ENCODE measurements around the gene KIAA0513. TPM values are rescaled to one million over a fixed set of nuclear protein-coding genes. Genes with fewer than 3 reads are reported as not detected.

The KIAA0513 gene
- total and polyA plus RNA-seq, 10 donors: 1.7 to 30.0 (median 21.9) TPM

DNA sequence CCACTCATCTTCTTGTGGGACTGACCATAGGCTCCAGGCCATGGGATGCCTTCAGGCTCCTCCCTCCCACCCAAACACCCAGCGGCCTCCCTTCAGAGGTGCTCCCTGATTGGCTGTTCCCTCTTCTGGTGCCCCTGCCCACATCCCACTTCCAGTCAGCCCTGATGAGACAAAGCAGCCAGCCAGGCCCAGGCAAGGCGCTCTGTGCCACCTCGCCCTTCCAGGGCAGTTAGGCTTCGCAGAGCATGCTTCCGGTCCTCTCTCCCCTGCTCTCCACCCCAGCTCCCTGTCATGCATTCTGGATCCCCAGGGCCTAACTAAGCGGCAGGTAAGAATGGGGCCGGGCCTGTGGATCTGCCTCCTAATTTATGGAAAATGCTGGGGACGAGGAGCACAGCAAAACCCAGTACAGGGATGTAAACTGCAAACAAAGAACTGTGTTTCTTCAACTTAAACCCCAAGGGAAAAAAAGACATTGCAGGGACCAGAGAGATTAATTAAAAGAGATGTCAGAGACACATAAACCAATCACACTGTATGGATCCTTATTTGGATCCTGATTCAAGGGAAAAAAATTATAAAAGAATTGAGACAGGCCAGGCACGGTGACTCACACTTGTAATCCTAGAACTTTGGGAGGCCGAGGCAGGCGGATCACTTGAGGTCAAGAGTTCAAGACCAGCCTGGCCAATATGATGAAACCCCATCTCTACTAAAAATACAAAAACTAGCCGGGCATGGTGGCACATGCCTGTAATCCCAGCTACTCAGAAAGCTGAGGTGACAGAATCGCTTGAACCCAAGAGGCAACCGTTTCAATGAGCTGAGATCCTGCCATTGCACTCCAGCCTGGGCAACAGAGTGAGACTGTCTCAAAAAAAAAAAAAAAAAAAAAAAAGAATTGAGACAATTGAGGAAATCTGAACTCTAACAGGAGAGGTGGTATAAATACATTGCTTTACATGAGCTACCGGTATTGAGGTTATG, 42.2 kb upstream of the KIAA0513 start:
- Histone ChIP-seq H3K4me3 (no peak overlapping the region), H3K4me1 (peaks cover 0 to 54% (median 11%) of the 10 kb centered on the region in 6 donors), H3K9me3 (no peaks in the 10 kb centered on the region), H3K36me3 (peaks cover 0 to 97% (median 73%) of the 10 kb centered on the region in 6 donors), H3K27me3 (replicated peaks in 1 of 7) (no peaks in the 10 kb centered on the region), H3K27ac (peak overlapping the region in 3 of 8 donors; percentile 30 to 89 (median 78))
- no peak for DNase-seq
- TF ChIP-seq, protein P1, sequence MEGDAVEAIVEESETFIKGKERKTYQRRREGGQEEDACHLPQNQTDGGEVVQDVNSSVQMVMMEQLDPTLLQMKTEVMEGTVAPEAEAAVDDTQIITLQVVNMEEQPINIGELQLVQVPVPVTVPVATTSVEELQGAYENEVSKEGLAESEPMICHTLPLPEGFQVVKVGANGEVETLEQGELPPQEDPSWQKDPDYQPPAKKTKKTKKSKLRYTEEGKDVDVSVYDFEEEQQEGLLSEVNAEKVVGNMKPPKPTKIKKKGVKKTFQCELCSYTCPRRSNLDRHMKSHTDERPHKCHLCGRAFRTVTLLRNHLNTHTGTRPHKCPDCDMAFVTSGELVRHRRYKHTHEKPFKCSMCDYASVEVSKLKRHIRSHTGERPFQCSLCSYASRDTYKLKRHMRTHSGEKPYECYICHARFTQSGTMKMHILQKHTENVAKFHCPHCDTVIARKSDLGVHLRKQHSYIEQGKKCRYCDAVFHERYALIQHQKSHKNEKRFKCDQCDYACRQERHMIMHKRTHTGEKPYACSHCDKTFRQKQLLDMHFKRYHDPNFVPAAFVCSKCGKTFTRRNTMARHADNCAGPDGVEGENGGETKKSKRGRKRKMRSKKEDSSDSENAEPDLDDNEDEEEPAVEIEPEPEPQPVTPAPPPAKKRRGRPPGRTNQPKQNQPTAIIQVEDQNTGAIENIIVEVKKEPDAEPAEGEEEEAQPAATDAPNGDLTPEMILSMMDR (IDR thresholded peaks at IDR 0.05 in 8 of 11, conservative IDR thresholded peaks at IDR 0.05 in 3 of 11): no peak
- TF ChIP-seq POLR2AphosphoS5 (IDR thresholded peaks at IDR 0.05) (no peak), POLR2A (IDR thresholded peaks at IDR 0.05) (no peak)
- WGBS, 5 donors: 86 to 94% (median 88%) methylated on average over 15 of the region's 15 CpGs
- intact Hi-C loops (cut with DNase I; ENCODE audit: low total_unique reads): no loop called here

DNA sequence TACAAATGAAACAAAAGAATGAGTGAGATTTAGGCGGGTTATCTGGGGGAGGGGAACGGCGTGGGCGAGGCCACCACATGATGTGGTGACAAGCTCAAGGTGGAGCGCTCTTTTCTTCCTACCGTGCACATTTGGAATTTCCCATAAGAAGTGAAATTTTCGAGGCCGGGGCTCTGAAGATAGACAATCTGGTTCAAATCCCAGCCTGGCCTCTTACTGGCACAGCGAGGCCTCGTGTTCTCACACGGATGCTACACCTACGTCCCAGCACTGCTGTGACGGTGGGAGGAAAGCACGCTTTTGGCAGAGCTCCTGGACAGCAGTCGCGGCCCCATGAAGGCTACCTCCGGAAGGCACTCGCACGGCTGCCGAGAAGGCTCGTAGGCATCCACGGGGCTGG, 41.5 kb upstream of the KIAA0513 start:
- H3K4me1 ChIP-seq: peaks cover 0 to 54% (median 11%) of the 10 kb centered on the region in 6 donors
- H3K36me3 ChIP-seq: peaks cover 0 to 97% (median 72%) of the 10 kb centered on the region in 6 donors

DNA sequence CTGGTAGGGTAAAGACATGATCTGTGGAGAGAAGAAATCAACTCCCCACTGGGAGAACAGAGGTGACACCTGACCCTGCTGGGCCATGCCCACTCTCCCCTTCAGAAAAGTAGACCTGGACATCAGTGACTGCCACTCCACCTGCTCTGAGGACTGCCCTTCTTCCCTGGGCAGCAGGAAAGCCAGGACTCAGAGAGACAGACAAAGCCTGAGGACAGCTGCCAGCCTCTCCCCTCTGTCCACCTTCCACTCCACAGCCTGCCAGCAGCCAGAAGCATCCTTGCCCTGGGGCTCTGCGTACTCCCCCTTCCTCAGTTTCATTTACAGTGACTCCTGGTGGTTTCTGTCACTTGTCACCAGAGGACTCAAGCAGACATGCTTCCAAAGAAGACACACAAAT, 40.7 kb upstream of the KIAA0513 start:
- 98 to 100% (median 100%) methylated on average over 1 of the region's 1 CpG for WGBS, 5 donors
- intact Hi-C loops (cut with DNase I; ENCODE audit: low total_unique reads): no loop called here
- no peaks in the 10 kb centered on the region for H3K9me3 ChIP-seq
- peaks cover 0 to 97% (median 68%) of the 10 kb centered on the region in 6 donors for H3K36me3 ChIP-seq
- peaks cover 0 to 57% (median 11%) of the 10 kb centered on the region in 6 donors for H3K4me1 ChIP-seq
- no peaks in the 10 kb centered on the region for H3K27me3 ChIP-seq (replicated peaks in 1 of 7)
- H3K4me3 ChIP-seq: no peak overlapping the region
- no peak for DNase-seq
- peak overlapping the region in 1 of 8 donors; percentile 4 for H3K27ac ChIP-seq
- TF ChIP-seq POLR2A (IDR thresholded peaks at IDR 0.05): no peak

More for the DNA sequence above, 41.5 kb upstream of the KIAA0513 start:
- intact Hi-C loops (cut with DNase I; ENCODE audit: low total_unique reads): no loop called here
- WGBS, 5 donors: 88 to 95% (median 93%) methylated on average over 12 to 22 of the region's 22 CpGs
- no peaks in the 10 kb centered on the region for H3K27me3 ChIP-seq (replicated peaks in 1 of 7)
- DNase-seq: no peak
- H3K27ac ChIP-seq: peak overlapping the region in 2 of 8 donors; percentile 4 to 89
- no peaks in the 10 kb centered on the region for H3K9me3 ChIP-seq
- no peak overlapping the region for H3K4me3 ChIP-seq
- TF ChIP-seq, protein P1 (IDR thresholded peaks at IDR 0.05 in 8 of 11, conservative IDR thresholded peaks at IDR 0.05 in 3 of 11): no peak
- no peak for TF ChIP-seq POLR2A (IDR thresholded peaks at IDR 0.05)
- TF ChIP-seq POLR2AphosphoS5 (IDR thresholded peaks at IDR 0.05): peak in 1 of 3 donors; percentile 7

GRCh38 chr16:84988328-84989080, 39.1 kb upstream of the KIAA0513 start:
- Histone ChIP-seq H3K4me1 (peaks cover 0 to 57% (median 11%) of the 10 kb centered on the region in 6 donors), H3K27me3 (replicated peaks in 1 of 7) (no peaks in the 10 kb centered on the region), H3K36me3 (peaks cover 0 to 97% (median 67%) of the 10 kb centered on the region in 6 donors), H3K9me3 (no peaks in the 10 kb centered on the region), H3K4me3 (no peak overlapping the region), H3K27ac (no peak overlapping the region)
- no peak for TF ChIP-seq POLR2AphosphoS5 (IDR thresholded peaks at IDR 0.05)
- TF ChIP-seq, protein P1 (IDR thresholded peaks at IDR 0.05 in 8 of 11, conservative IDR thresholded peaks at IDR 0.05 in 3 of 11): no peak
- no peak for TF ChIP-seq POLR2A (IDR thresholded peaks at IDR 0.05)
- intact Hi-C loops (cut with DNase I; ENCODE audit: low total_unique reads): no loop called here
- DNase-seq: no peak
- 90 to 96% (median 93%) methylated on average over 16 of the region's 16 CpGs for WGBS, 5 donors

Measured in spleen (tissue), 11 donors.